GM18517 (cell line): ENCODE measurements around the gene EFHC1.
"Not testable (repeated sequence)": the region's sequence is repeated elsewhere in the genome, so short reads cannot be mapped to it uniquely, and the experiment has no call there.

Experiments
- ATAC-seq: cut with Tn5 transposase; IDR thresholded peaks from one replicate; pipeline ENCODE4 v1.9.1; 2021; ENCODE audit warnings: mild to moderate bottlenecking, moderate library complexity; ENCODE audit not compliant: unreplicated experiment

EFHC1 gene

GRCh38 chr6:52399511-52400312 is 20.4 kb upstream of the EFHC1 start:
- ATAC-seq = no peak

- ATAC-seq = no peak
Observed at GRCh38 chr6:52400313-52401041, 19.7 kb upstream of the EFHC1 start.

- no peak for ATAC-seq
Observed at GRCh38 chr6:52403086-52403485, 17.1 kb upstream of the EFHC1 start.

GRCh38 chr6:52403627-52404026 is 16.5 kb upstream of the EFHC1 start:
- ATAC-seq = no peak

GRCh38 chr6:52405243-52405642 is 14.9 kb upstream of the EFHC1 start:
- ATAC-seq = no peak

- peak; percentile 78 for ATAC-seq
Observed at GRCh38 chr6:52407467-52407866, 12.7 kb upstream of the EFHC1 start.

GRCh38 chr6:52409499-52409898 is 10.6 kb upstream of the EFHC1 start:
- ATAC-seq = no peak

- ATAC-seq = no peak
Observed at GRCh38 chr6:52410979-52411378, 9.2 kb upstream of the EFHC1 start.

- no peak for ATAC-seq
Observed at GRCh38 chr6:52411911-52412310, 8.2 kb upstream of the EFHC1 start.

- ATAC-seq = no peak
Observed at GRCh38 chr6:52415333-52415732, 4.8 kb upstream of the EFHC1 start.

GRCh38 chr6:52415917-52416628 is 4.1 kb upstream of the EFHC1 start:
- no peak for ATAC-seq

GRCh38 chr6:52416629-52417151 is 3.5 kb upstream of the EFHC1 start:
- ATAC-seq = no peak

- no peak for ATAC-seq
Observed at GRCh38 chr6:52417675-52418111, 2.4 kb upstream of the EFHC1 start.

- ATAC-seq = no peak
Observed at GRCh38 chr6:52418606-52419005, 1.5 kb upstream of the EFHC1 start.

- ATAC-seq = no peak
Observed at GRCh38 chr6:52420668-52421358, 671 bp downstream of the EFHC1 start.

GRCh38 chr6:52422156-52422555 is 2.0 kb downstream of the EFHC1 start:
- ATAC-seq = no peak

GRCh38 chr6:52423448-52423847 is 3.3 kb downstream of the EFHC1 start:
- no peak for ATAC-seq

GRCh38 chr6:52423971-52424381 is 3.8 kb downstream of the EFHC1 start:
- no peak for ATAC-seq

GRCh38 chr6:52424513-52424912 is 4.4 kb downstream of the EFHC1 start:
- ATAC-seq = no peak

- no peak for ATAC-seq
Observed at GRCh38 chr6:52426667-52427066, 6.5 kb downstream of the EFHC1 start.

GRCh38 chr6:52433294-52433693 is 13.2 kb downstream of the EFHC1 start:
- ATAC-seq = not testable (repeated sequence)
